ENCODE data around the gene PGM5. TPM values are rescaled to one million over a fixed set of nuclear protein-coding genes. Genes with fewer than 3 reads are reported as not detected.

PGM5 gene
- total and polyA plus RNA-seq, 2 of the 4 experiments (the other 2 are of a cell fraction), result 8.3 to 14.7 TPM

GRCh38 chr9:68480807-68481206, 124.4 kb downstream of the PGM5 start:
- dilution Hi-C loops (cut with HindIII; ENCODE audit: low sequenced_read_pairs, unreplicated experiment) (no loop called here), in situ Hi-C loops (cut with MboI; ENCODE audit: low sequenced_read_pairs) (no loop called here), intact Hi-C loops (cut with micrococcal nuclease) (no loop called here)
- H3K27ac ChIP-seq (ENCODE audit: insufficient read depth, low read length), result no peak overlapping the region
- H3K4me3 ChIP-seq (ENCODE audit: insufficient read depth, low read depth, low read length), result peak overlapping the region; percentile 18; the same call in 1 of the 2 replicates
- H3K27me3 ChIP-seq (ENCODE audit: control insufficient read depth, insufficient read depth, low read length), result no peaks in the 10 kb centered on the region
- no peak for TF ChIP-seq CEBPB (IDR thresholded peaks at IDR 0.05; ENCODE audit: low read depth, low read length)
- TF ChIP-seq USF2 (IDR thresholded peaks at IDR 0.05; ENCODE audit: low read depth, low read length), result no peak
- no peak for TF ChIP-seq MAZ (IDR thresholded peaks at IDR 0.05; ENCODE audit: borderline replicate concordance, low read depth, low read length)
- TF ChIP-seq RAD21 (IDR thresholded peaks at IDR 0.05; ENCODE audit: low read length), result no peak
- no peak for TF ChIP-seq MAFK (IDR thresholded peaks at IDR 0.05; ENCODE audit: low read depth, low read length)
- no peak for TF ChIP-seq RCOR1 (IDR thresholded peaks at IDR 0.05; ENCODE audit: insufficient replicate concordance, low read length)
- TF ChIP-seq CHD1 (IDR thresholded peaks at IDR 0.05; ENCODE audit: low read depth, low read length), result no peak
- no peak for TF ChIP-seq MXI1 (IDR thresholded peaks at IDR 0.05; ENCODE audit: borderline replicate concordance, low read depth, low read length)
- no peak for TF ChIP-seq SMC3 (IDR thresholded peaks at IDR 0.05; ENCODE audit: low read depth, low read length)
- TF ChIP-seq ELK1 (IDR thresholded peaks at IDR 0.05; ENCODE audit: borderline replicate concordance, low read depth, low read length), result no peak
- TF ChIP-seq NFE2L2 (IDR thresholded peaks at IDR 0.05; ENCODE audit: low read depth, low read length), result no peak
- TF ChIP-seq RFX5 (IDR thresholded peaks at IDR 0.05; ENCODE audit: low read depth, low read length), result no peak
- no peak for TF ChIP-seq BHLHE40 (IDR thresholded peaks at IDR 0.05; ENCODE audit: low read depth, low read length)
- no peak for TF ChIP-seq FOS (IDR thresholded peaks at IDR 0.05; ENCODE audit: low read depth, low read length)
- no peak for TF ChIP-seq CTCF (conservative IDR thresholded peaks at IDR 0.05; ENCODE audit: low read depth, low read length)
- TF ChIP-seq POLR2A (IDR thresholded peaks at IDR 0.05; ENCODE audit: low read depth, low read length), result no peak
- no peak overlapping the region for H4K91ac ChIP-seq (ENCODE audit: insufficient read depth, low read depth, low read length)
- no peak overlapping the region for H2BK20ac ChIP-seq (ENCODE audit: low read depth, low read length)
- no peaks in the 10 kb centered on the region for H4K20me1 ChIP-seq (ENCODE audit: insufficient read depth, low read length)
- no peaks in the 10 kb centered on the region for H3K36me3 ChIP-seq (ENCODE audit: control insufficient read depth, insufficient read depth, low read length)
- no peak overlapping the region for H3K9ac ChIP-seq (ENCODE audit: low read depth, low read length)
- H3K79me1 ChIP-seq (ENCODE audit: low read depth in 1 of 2, low read length in 2 of 2), result no peaks in the 10 kb centered on the region
- H3K4me1 ChIP-seq (ENCODE audit: control insufficient read depth, insufficient read depth, low read length), result peaks cover 6% of the 10 kb centered on the region
- ATAC-seq (ENCODE audit: low read depth) (peak; percentile 95), DNase-seq (peak; percentile 52)
- no peak overlapping the region for H3K14ac ChIP-seq (replicated peaks; ENCODE audit: low read depth, low read length)
- no peaks in the 10 kb centered on the region for H3K9me1 ChIP-seq (ENCODE audit: insufficient read depth, low read length)
- no peak overlapping the region for H3K56ac ChIP-seq (ENCODE audit: extremely low read depth, insufficient read depth, low read length)
- ChIA-PET CTCF (no interaction called here), POLR2A (ENCODE audit: unreplicated experiment) (no interaction called here)
- no peaks in the 10 kb centered on the region for H3K9me3 ChIP-seq (ENCODE audit: control insufficient read depth, insufficient read depth, low read length)
- H2AFZ ChIP-seq (replicated peaks; ENCODE audit: low read length, poor library complexity), result no peak overlapping the region
- no peak overlapping the region for H3K23ac ChIP-seq (ENCODE audit: low read depth, low read length)
- H4K8ac ChIP-seq (ENCODE audit: low read depth in 2 of 2, low read length in 2 of 2), result no peak overlapping the region
- no peak overlapping the region for H3K4ac ChIP-seq (ENCODE audit: low read depth, low read length)
- H2BK5ac ChIP-seq (ENCODE audit: low read depth, low read length, poor library complexity, severe bottlenecking), result peak overlapping the region; percentile 67
- peak overlapping the region; percentile 91 for H3K4me2 ChIP-seq (ENCODE audit: low read depth, low read length)
- H2BK15ac ChIP-seq (ENCODE audit: low read depth, low read length), result no peak overlapping the region
- H2BK120ac ChIP-seq (ENCODE audit: low read depth, low read length), result no peak overlapping the region
- H2AK5ac ChIP-seq (ENCODE audit: low read depth, low read length), result no peak overlapping the region
- no TSS peak for BruUV-seq (replicated peaks)
- peak overlapping the region; percentile 70; the same call in 1 of the 2 replicates for H3K18ac ChIP-seq (ENCODE audit: low read depth, low read length)
- no peak overlapping the region for H2AK9ac ChIP-seq (replicated peaks; ENCODE audit: low read depth, low read length, poor library complexity)
- WGBS, 2 experiments (ENCODE audit: extremely low coverage in 2 of 2, insufficient read length in 1 of 2), result 20% methylated on average over 3 of the region's 3 CpGs; no CpG with 5 or more reads in 1 of the 2 experiments
- H4K5ac ChIP-seq (ENCODE audit: low read depth, low read length), result no peak overlapping the region
